Bronchial epithelial cell (primary cell): ENCODE measurements around the gene MIER2. TPM values are rescaled to one million over a fixed set of nuclear protein-coding genes. Genes with fewer than 3 reads are reported as not detected.

Experiments
- DNase-seq: peaks from one replicate; pipeline ENCODE4 v3.0.0-alpha.2; 2010; ENCODE audit warnings: low read depth
- FAIRE-seq: peaks from 2 replicates; lab custom pipeline; 2011; peaks lifted over from hg19 to GRCh38; lab: Jason Lieb, UNC
- H3K27me3 ChIP-seq: 2 replicates; pipeline ENCODE4 v1.5.1; 2011; ENCODE audit warnings: low read length; ENCODE audit not compliant: control insufficient read depth, insufficient read depth
- H3K36me3 ChIP-seq: 2 replicates; pipeline ENCODE4 v1.5.1; 2011; ENCODE audit warnings: low read length; ENCODE audit not compliant: control insufficient read depth, insufficient read depth
- H3K4me3 ChIP-seq: 2 replicates; pipeline ENCODE4 v1.5.1; 2011; ENCODE audit warnings: mild to moderate bottlenecking, low read depth, low read length, control low read depth
- CTCF ChIP-seq: IDR thresholded peaks from 2 replicates; pipeline ENCODE4 v1.5.1; 2011; ENCODE audit warnings: mild to moderate bottlenecking, moderate library complexity, low read length, control low read depth, inconsistent platforms; ENCODE audit not compliant: insufficient read depth, severe bottlenecking
- total RNA-seq: library from RNA; depleted of rRNA; stranded (reverse); fragments of >200 nt; gene quantifications from 2 replicates; pipeline ENCODE4 v1.2.1, GENCODE V29; 2014

MIER2 gene
- total RNA-seq, 1 donor from 2014 or later = 19.0 TPM

- FAIRE-seq = no peak
- DNase-seq = no peak
- Histone ChIP-seq H3K36me3 (peaks cover 41% of the 10 kb centered on the region), H3K4me3 (no peak overlapping the region), H3K27me3 (no peaks in the 10 kb centered on the region)
- no peak for TF ChIP-seq CTCF
These were observed 17.7 kb downstream of the MIER2 start for GRCh38 chr19:326871-327270.

- TF ChIP-seq CTCF = no peak
- no peak for FAIRE-seq
- Histone ChIP-seq H3K36me3 (peaks cover 41% of the 10 kb centered on the region), H3K4me3 (no peak overlapping the region), H3K27me3 (no peaks in the 10 kb centered on the region)
- DNase-seq = no peak
These were observed 18.5 kb downstream of the MIER2 start for GRCh38 chr19:325937-326565.

- DNase-seq (no peak), FAIRE-seq (no peak)
- Histone ChIP-seq H3K36me3 (peaks cover 38% of the 10 kb centered on the region), H3K4me3 (no peak overlapping the region), H3K27me3 (no peaks in the 10 kb centered on the region)
- no peak for TF ChIP-seq CTCF
These were observed 19.2 kb downstream of the MIER2 start for GRCh38 chr19:325173-325936.

- H3K4me3 ChIP-seq = no peak overlapping the region
- no peak for TF ChIP-seq CTCF
- H3K36me3 ChIP-seq = peaks cover 38% of the 10 kb centered on the region
- DNase-seq (no peak), FAIRE-seq (no peak)
- no peaks in the 10 kb centered on the region for H3K27me3 ChIP-seq
These were observed 19.9 kb downstream of the MIER2 start for GRCh38 chr19:324716-325115.

GRCh38 chr19:322616-323015 is 22.0 kb downstream of the MIER2 start:
- FAIRE-seq (no peak), DNase-seq (no peak)
- Histone ChIP-seq H3K27me3 (no peaks in the 10 kb centered on the region), H3K36me3 (peaks cover 26% of the 10 kb centered on the region), H3K4me3 (no peak overlapping the region)
- TF ChIP-seq CTCF = no peak
